Activated naive CD4-positive, alpha-beta T cell treated with anti-CD3 and anti-CD28 coated beads for 36 hours (primary cell): Measurements from ENCODE around the gene SMPD4. TPM values are rescaled to one million over a fixed set of nuclear protein-coding genes. Genes with fewer than 3 reads are reported as not detected.
"Not testable (repeated sequence)": the region's sequence is repeated elsewhere in the genome, so short reads cannot be mapped to it uniquely, and the experiment has no call there.

Experiments
- CTCF ChIA-PET: fragments of 350-600 bp; sonication (Branson Sonifier 250); formaldehyde crosslinking; loops from one replicate; lab custom pipeline; 2021; ENCODE audit warnings: antibody characterized with exemption; lab: Charles Lee
- DNase-seq: peaks from one replicate; pipeline ENCODE4 v3.0.0-alpha.2; 2020
- H3K27ac Mint-ChIP-seq: one replicate; pipeline ENCODE4 v1.8.0; 2021; ENCODE audit warnings: mild to moderate bottlenecking, mixed read lengths
- H3K27me3 Mint-ChIP-seq: one replicate; pipeline ENCODE4 v1.8.0; 2021; ENCODE audit warnings: low read depth, mixed read lengths
- H3K36me3 Mint-ChIP-seq: one replicate; pipeline ENCODE4 v1.8.0; 2021; ENCODE audit warnings: low read depth, mixed read lengths
- H3K4me1 Mint-ChIP-seq: one replicate; pipeline ENCODE4 v1.8.0; 2021; ENCODE audit warnings: low read depth, mixed read lengths
- H3K4me3 Mint-ChIP-seq: one replicate; pipeline ENCODE4 v1.8.0; 2021; ENCODE audit warnings: mild to moderate bottlenecking, moderate library complexity, mixed read lengths
- H3K9me3 Mint-ChIP-seq: one replicate; pipeline ENCODE4 v1.8.0; 2021; ENCODE audit warnings: mixed read lengths
- intact Hi-C: fragments of 100-400 bp; cut with micrococcal nuclease; formaldehyde crosslinking; loops from one replicate; pipeline ENCODE4 v1.15.1; 2023
- total RNA-seq, 2 experiments: library from RNA; stranded (reverse); gene quantifications; one replicate each; pipeline ENCODE4 v1.2.3, GENCODE V29; 2021

The SMPD4 gene
- total RNA-seq, 2 experiments from 2014 or later = 70.8 to 71.5 TPM

DNA sequence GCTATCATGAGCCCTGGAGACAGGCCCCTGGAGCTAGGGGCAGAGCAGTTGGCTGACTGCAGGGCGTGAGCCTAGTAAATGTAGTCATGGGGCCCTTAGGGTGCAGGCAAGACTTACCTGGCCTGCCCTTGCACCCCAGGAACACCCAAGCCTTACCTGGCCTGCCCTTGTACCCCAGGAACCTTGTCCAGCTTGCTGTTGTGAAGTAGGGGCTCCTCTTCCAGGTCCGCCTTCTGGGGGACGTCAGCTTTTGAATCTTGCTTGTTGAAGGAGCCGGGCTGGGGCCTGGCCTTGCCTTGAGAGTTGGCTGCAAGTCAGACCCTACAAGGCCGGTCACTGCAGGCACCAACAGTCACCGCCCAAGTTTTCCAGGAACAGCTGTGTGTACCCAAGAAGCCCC lies 40.4 kb downstream of the SMPD4 start:
- H3K4me3 Mint-ChIP-seq, H3K27ac Mint-ChIP-seq, DNase-seq, H3K4me1 Mint-ChIP-seq, intact Hi-C loops, H3K27me3 Mint-ChIP-seq, H3K9me3 Mint-ChIP-seq, H3K36me3 Mint-ChIP-seq, CTCF ChIA-PET: not testable (repeated sequence)

DNA sequence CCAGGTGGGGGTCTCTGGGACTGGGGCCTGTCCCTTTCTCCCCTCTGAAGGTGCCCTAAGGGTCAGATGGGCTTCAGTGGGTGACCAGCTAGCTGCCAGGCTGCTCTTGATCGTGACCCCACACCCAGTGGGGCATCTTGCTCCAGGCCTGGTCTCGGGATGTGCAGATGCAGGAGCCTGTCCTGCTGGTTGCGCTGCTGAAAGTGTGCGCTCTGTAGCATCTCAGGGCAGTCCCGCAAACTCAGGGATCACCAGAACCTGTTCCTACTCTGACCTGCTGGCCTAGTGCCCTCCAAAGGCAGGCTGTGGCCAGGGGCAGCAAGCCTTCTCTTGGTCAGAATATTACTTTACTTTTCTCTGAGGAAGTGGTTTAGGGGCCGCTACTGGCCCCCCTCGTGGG lies 40.9 kb downstream of the SMPD4 start:
- H3K27ac Mint-ChIP-seq, DNase-seq, H3K36me3 Mint-ChIP-seq, CTCF ChIA-PET, H3K27me3 Mint-ChIP-seq, H3K9me3 Mint-ChIP-seq, H3K4me1 Mint-ChIP-seq, H3K4me3 Mint-ChIP-seq, intact Hi-C loops: not testable (repeated sequence)

DNA sequence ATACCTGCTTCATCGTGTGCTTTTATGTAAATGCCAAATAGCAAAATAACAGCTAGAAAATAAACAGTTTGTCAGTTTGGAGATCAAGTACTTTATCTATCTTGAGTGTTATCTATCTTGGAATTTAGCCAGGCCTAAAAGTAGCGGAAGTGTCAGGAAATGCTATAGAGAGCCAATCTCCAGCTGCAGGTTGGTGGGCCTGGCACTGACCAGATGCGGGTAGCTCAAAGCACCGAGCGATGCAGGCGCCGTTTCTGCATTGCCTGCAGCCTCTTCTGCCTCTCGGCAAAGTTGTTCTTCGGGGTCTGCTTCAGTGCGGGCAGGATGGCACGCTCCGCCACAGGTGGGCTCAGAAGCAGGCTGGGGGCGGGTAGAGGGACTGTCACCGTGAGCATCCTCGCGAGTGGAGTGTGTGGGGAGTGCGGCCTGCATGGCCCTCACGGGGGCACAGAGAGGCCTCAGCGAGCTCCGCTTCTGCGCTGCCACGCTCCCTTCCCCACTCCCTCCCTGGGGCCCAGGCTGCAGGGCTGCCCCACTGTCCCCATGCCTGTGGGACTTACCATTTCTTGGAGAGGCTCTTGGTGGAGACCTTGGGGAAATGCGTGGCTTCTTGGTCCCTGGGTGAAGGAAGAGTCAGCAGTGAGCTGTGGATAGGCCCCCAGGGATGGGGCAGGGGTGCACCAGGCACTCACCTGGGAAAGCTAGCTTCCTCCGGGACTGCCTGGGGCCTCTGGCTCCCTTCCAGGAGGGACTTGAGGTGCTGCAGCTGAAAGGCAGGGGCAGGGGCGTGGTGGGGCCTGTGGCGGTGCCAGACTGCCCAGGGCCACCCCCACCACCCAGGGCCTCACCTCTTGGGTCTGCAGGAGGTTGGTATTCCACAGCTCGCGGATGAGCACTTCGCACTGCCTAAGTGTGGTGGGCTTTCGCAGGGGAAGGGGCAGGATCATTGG lies 41.8 kb downstream of the SMPD4 start:
- H3K27me3 Mint-ChIP-seq, H3K36me3 Mint-ChIP-seq, H3K4me3 Mint-ChIP-seq, intact Hi-C loops, H3K4me1 Mint-ChIP-seq, H3K27ac Mint-ChIP-seq, H3K9me3 Mint-ChIP-seq, CTCF ChIA-PET, DNase-seq: not testable (repeated sequence)

DNA sequence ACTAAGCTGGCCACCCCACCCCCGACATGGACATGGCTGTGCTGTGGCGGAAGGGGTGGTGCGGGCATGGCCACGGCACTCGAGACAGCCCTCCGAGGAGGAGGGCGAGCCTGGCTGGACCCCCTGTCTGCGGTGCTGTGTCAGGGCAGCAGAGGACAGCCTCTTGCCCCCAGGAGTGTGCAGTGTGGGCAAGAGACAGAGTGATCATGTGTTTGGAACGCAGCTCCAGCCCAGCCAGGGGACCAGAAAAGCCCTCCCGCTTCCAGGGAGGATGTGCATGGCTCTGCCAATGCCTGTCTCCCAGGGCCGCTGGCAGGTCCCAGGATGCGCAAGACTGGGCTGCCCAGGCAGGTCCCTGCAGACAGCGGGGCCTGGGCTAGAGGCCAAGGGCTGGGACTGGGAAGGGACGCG lies 42.6 kb downstream of the SMPD4 start:
- H3K4me1 Mint-ChIP-seq, CTCF ChIA-PET, DNase-seq, intact Hi-C loops, H3K27me3 Mint-ChIP-seq, H3K9me3 Mint-ChIP-seq, H3K27ac Mint-ChIP-seq, H3K36me3 Mint-ChIP-seq, H3K4me3 Mint-ChIP-seq: not testable (repeated sequence)

DNA sequence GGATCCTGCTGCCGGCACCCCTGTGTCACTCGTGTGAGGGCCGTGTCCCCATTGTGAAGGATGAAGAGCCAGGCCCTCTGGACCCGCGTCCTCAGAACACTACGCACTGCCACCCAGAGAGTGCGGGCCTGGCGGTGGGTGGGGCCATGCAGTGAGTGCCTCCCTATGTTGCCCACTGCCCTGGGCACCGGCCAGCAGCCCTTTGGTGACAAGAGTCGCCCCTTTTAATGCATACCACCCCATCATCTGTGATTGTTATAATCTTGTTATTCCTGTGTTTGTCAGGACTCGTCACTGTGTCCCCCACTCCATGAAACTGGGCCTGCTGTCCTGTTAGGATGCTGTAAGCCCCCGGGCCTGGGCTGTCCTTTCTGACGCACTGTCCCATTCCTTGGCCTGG lies 43.1 kb downstream of the SMPD4 start:
- H3K27ac Mint-ChIP-seq, DNase-seq, H3K9me3 Mint-ChIP-seq, H3K27me3 Mint-ChIP-seq, CTCF ChIA-PET, H3K4me1 Mint-ChIP-seq, H3K4me3 Mint-ChIP-seq, intact Hi-C loops, H3K36me3 Mint-ChIP-seq: not testable (repeated sequence)

DNA sequence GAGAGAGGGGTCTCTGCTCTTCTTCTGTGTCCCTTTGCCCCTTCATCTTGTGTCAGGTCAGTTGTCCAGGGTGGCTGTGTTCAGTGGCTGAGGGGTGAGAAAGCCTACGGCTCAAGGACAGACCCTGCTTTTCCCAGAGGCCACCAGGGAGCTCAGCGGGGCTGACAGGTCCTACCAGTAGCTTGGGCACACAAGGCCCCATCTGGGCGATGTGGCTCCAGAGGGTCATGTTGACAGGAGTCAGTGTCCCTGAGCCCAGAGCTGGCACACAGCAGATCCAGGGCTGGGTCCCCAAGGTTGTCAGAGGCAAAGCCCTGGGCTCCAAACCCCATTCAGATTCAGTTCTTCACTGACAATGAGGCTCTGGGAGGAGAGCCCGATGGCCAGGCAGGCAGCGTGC lies 44.3 kb downstream of the SMPD4 start:
- DNase-seq, H3K36me3 Mint-ChIP-seq, H3K4me3 Mint-ChIP-seq, intact Hi-C loops, H3K4me1 Mint-ChIP-seq, H3K27me3 Mint-ChIP-seq, H3K9me3 Mint-ChIP-seq, H3K27ac Mint-ChIP-seq, CTCF ChIA-PET: not testable (repeated sequence)

DNA sequence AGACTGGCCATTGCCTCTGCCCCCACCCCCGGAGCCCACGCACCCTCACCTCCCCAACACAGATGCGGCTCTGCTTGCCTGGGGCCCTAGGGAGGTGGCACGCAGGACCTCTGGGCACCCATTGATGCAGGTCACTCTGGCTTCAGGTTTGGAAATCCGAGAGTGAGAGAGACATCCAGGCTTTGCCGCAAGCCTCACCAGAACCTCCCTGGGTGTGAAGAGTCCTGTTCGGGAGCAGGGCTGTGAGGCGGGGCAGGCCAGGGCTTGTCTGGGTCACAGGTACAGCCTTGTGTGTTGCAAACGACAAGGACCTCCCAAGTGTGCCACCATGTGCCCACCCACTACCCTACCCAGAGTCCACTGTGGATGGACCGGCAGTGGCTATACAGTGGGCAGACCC lies 44.9 kb downstream of the SMPD4 start:
- intact Hi-C loops, H3K4me3 Mint-ChIP-seq, H3K36me3 Mint-ChIP-seq, H3K9me3 Mint-ChIP-seq, H3K4me1 Mint-ChIP-seq, H3K27me3 Mint-ChIP-seq, CTCF ChIA-PET, H3K27ac Mint-ChIP-seq, DNase-seq: not testable (repeated sequence)

DNA sequence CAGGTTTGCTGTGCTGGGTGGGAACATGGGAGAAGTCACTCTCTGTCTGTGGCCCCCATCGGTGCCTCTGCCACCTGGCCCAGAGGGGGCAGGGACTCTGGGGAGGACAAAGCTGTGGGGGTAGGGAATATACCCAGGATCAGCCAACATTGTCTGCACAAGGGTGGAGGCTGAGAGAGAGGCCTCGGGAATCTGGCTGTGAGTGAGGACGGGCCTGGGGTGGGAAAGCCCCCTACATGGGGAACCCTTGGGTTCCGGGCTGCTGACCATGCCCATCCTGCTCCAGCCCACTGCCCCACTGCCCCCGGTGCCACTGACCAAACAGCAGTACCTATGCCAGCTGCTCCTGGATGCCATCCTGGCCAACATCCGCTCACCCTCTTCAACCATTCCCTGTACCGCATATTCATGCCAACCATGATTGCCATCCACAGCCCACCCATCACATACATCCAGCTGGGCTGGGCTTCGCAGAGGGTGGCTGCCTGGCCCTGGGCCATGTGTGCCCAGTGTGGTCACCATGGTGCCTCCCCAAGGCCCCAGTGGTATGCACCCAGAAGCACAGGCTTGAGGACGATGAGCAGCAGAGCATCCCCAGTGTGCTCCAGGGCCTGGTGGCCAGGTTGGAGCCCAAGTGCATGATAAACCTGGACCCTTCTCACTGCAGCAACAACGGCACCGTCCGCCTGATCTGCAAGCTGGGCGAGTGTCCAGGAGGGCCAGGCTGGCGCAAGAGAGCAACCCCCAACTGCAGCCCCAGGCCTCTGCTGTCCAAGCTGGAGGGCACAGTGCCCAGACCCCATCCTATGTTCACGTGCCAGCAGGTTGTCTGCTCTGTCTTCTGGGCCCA lies 45.5 kb downstream of the SMPD4 start:
- CTCF ChIA-PET = no interaction called here
- H3K4me3 Mint-ChIP-seq = no peak overlapping the region
- DNase-seq = no peak
- peaks cover 2% of the 10 kb centered on the region for H3K4me1 Mint-ChIP-seq
- no peak overlapping the region for H3K27ac Mint-ChIP-seq
- intact Hi-C loops = no loop called here
- no peaks in the 10 kb centered on the region for H3K36me3 Mint-ChIP-seq
- H3K9me3 Mint-ChIP-seq = no peaks in the 10 kb centered on the region
- H3K27me3 Mint-ChIP-seq = no peaks in the 10 kb centered on the region

DNA sequence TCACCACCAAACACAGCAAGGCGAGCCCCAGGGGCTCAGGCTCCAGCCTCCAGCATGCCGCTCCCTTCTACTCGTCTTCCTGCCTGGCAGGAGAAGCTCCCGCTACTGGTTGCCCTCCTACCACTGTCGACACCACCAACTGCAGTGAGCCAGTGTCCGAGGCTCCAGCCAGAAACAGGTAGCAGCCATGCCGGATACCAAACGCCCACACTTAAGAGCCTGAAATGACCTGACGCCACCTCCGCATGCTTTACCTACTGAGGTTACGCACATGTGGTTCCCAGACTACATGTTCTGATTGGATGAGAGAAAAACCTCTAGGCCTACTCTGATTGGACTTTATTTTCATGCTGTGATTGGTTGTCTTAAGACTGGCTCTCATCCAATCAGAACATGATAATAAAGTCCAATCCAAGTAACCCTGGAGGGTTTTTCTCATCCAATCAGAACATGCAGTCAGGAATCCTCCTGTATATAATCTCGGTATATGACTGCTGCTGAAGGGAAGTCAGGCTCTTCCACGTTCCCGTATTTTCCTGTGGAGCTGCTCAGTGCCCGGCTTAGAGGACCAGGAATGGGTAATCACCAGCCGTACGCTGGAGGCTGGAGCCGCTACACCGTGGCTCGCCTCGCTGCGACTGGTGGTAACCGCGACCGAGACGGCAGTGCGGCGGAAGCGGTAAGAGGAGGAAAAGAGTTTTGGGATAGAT lies 52.1 kb downstream of the SMPD4 start, which contains the start of gene POTEF:
Gene POTEF, minus strand, starts transcription at position 103 of the 710 bp plus-strand sequence. CDS start 8,707 bp downstream, outside the sequence.
- H3K9me3 Mint-ChIP-seq, H3K27ac Mint-ChIP-seq: not testable (repeated sequence)

DNA sequence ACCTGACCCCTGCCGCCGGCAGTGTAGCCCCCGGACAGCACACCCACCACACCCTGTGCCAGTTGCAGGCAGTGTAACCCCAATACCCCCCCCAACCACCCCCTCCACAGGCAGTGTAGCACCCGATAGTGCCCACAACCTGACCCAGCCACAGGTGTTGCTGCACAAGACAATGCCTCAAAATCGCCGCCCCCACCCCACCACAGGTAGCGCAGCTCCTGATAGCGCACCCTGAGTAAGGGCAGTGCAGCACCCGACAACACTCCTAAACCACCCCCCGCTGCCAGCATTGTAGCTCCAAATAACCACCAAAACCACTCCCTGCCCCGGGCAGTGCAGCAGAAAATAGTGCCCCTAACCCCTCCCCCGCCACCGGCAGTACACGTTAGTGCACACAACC lies 52.9 kb downstream of the SMPD4 start:
- H3K9me3 Mint-ChIP-seq, DNase-seq, H3K4me1 Mint-ChIP-seq, H3K36me3 Mint-ChIP-seq, H3K27ac Mint-ChIP-seq, intact Hi-C loops, H3K4me3 Mint-ChIP-seq, CTCF ChIA-PET, H3K27me3 Mint-ChIP-seq: not testable (repeated sequence)

More for the DNA sequence above, 52.1 kb downstream of the SMPD4 start, which contains the start of gene POTEF:
- CTCF ChIA-PET, DNase-seq, H3K4me3 Mint-ChIP-seq, intact Hi-C loops, H3K36me3 Mint-ChIP-seq, H3K4me1 Mint-ChIP-seq, H3K27me3 Mint-ChIP-seq: not testable (repeated sequence)

DNA sequence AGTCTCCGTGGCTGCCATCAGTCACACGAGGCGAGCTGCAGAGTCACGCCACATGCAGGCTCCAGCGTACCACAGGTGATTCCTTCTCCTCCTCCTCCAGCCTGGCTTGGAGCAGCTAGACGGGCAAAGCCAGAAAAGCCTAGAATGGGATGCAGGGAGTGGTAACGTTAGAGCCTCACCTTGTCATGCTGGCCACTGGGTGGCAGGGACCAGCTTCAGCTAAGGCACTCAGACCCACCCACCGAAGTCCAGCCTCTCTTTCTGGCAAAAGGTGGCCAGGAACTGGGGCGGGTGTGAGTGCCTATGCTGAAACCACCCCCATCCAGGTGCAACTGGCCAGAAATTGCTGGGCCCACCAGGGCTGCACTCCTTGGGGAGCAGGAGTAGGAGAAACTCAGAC lies 53.7 kb downstream of the SMPD4 start:
- intact Hi-C loops, H3K27ac Mint-ChIP-seq, H3K27me3 Mint-ChIP-seq, DNase-seq, H3K4me3 Mint-ChIP-seq, H3K4me1 Mint-ChIP-seq, H3K36me3 Mint-ChIP-seq, CTCF ChIA-PET, H3K9me3 Mint-ChIP-seq: not testable (repeated sequence)

DNA sequence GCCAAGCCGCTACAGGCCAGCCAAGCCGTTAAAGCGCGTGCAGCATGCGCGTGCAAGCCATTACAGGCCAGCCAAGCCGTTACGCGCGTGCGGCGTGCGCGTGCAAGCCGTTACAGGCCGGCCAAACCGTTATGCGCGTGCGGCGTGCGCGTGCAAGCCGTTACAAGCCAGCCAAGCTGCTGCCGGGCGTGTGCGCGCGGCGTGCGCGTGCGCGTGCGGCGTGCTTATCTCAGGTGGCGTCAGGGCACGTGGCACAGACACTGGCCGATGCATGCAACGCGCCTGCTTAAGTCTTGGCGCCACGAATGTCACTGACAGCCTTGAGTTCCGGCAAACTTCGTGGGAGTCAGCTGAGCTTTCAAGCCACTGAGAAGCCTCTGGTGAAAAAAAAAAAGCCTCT lies 60.5 kb downstream of the SMPD4 start:
- H3K4me3 Mint-ChIP-seq, H3K27me3 Mint-ChIP-seq, H3K4me1 Mint-ChIP-seq, intact Hi-C loops, H3K27ac Mint-ChIP-seq, H3K36me3 Mint-ChIP-seq, DNase-seq, CTCF ChIA-PET, H3K9me3 Mint-ChIP-seq: not testable (repeated sequence)
